HEK293 (cell line): ENCODE results near the gene C6orf89.

Experiments
- ZFP3 ChIP-seq: fragments of 450-650 bp; formaldehyde crosslinking; IDR thresholded peaks from 2 replicates; pipeline ENCODE4 v1.5.1; 2016; ENCODE audit warnings: low read depth, missing biosample characterization, missing genetic modification characterization
- ZNF639 ChIP-seq: fragments of 450-650 bp; formaldehyde crosslinking; IDR thresholded peaks from 2 replicates; pipeline ENCODE4 v1.5.1; 2016; ENCODE audit warnings: missing biosample characterization, missing genetic modification characterization

- no peak for TF ChIP-seq ZNF639 (tag by site-specific recombination)
- no peak for TF ChIP-seq ZFP3 (tag by site-specific recombination)
These were observed 10.5 kb upstream of the C6orf89 start for GRCh38 chr6:36875250-36875633.
